Mesothelial cell of epicardium (in vitro differentiated cells): ENCODE results near the gene SNCAIP. TPM values are rescaled to one million over a fixed set of nuclear protein-coding genes. Genes with fewer than 3 reads are reported as not detected.
A peak's percentile ranks its signal among the peaks of the same experiment; 100 is the strongest.

ENCODE experiments used
- DNase-seq, 2 experiments: peaks; one replicate each; pipeline ENCODE4 v3.0.0; 2021; ENCODE audit warnings: low spot score in 2 of 2; ENCODE audit not compliant: unreplicated experiment in 2 of 2
- H3K27ac Mint-ChIP-seq: 2 replicates; pipeline ENCODE4 v1.8.0; 2021; ENCODE audit warnings: mixed read lengths
- H3K27me3 Mint-ChIP-seq: 2 replicates; pipeline ENCODE4 v1.8.0; 2021; ENCODE audit warnings: low read depth, mixed read lengths
- H3K36me3 Mint-ChIP-seq: 2 replicates; pipeline ENCODE4 v1.8.0; 2021; ENCODE audit warnings: mixed read lengths
- H3K4me1 Mint-ChIP-seq: 2 replicates; pipeline ENCODE4 v1.8.0; 2021; ENCODE audit warnings: mixed read lengths
- H3K4me3 Mint-ChIP-seq: 2 replicates; pipeline ENCODE4 v1.8.0; 2021; ENCODE audit warnings: mild to moderate bottlenecking, moderate library complexity, mixed read lengths
- H3K9me3 Mint-ChIP-seq: 2 replicates; pipeline ENCODE4 v1.8.0; 2021; ENCODE audit warnings: mixed read lengths
- total RNA-seq: library from RNA; stranded (reverse); gene quantifications from 3 replicates; pipeline ENCODE4 v1.2.1, GENCODE V29; 2021
- TF ChIP-seq, protein P1 (sequence below): fragments of 200-600 bp; sonication (generic); IDR thresholded peaks from one replicate; pipeline ENCODE4 v1.5.0; 2021; ENCODE audit warnings: antibody characterized with exemption; ENCODE audit not compliant: unreplicated experiment

The SNCAIP gene
- total RNA-seq, 1 donor from 2014 or later = 102 TPM

DNA sequence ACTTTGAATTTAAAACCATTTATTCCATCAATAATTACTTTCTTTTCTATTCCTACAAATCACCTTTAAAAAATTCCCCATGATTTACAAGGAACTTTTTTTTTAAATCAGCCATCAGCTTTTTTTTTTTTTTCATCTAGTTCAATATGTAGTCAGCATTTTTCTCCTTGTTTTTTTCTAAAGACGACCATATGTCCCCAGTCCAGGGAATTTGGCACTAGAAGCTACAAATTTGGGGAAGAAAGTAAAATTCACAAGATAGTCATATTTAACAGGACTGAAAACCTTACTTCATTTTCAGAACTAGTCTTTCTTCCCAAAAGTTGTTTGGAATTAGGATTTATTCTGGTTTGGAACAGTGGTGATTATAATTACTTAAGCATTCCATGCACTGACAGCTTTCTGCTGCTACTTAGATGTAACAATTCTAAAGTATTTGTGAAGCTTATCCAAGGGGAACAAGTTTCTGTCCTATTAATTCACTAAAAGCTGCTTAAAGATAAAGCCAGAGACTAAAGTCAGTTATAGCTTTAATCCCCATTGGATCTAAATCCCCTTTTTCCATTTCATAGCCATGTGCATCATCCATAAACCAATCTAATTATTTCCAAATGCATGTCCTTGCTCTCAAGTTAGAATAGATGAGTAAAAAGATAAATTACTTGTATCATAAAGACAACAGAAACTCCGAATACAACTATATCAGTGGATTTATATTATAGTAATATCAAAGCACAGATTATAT, 7.4 kb upstream of the SNCAIP start:
- no peak for DNase-seq
- H3K4me3 Mint-ChIP-seq = no peak overlapping the region
- H3K27ac Mint-ChIP-seq = peak overlapping the region; percentile 52

GRCh38 chr5:122306461-122306860, 5.6 kb upstream of the SNCAIP start:
- peaks cover 6% of the 10 kb centered on the region for H3K9me3 Mint-ChIP-seq
- H3K4me1 Mint-ChIP-seq = peaks cover 36% of the 10 kb centered on the region

More for the DNA sequence above, 7.4 kb upstream of the SNCAIP start:
- TF ChIP-seq, protein P1, sequence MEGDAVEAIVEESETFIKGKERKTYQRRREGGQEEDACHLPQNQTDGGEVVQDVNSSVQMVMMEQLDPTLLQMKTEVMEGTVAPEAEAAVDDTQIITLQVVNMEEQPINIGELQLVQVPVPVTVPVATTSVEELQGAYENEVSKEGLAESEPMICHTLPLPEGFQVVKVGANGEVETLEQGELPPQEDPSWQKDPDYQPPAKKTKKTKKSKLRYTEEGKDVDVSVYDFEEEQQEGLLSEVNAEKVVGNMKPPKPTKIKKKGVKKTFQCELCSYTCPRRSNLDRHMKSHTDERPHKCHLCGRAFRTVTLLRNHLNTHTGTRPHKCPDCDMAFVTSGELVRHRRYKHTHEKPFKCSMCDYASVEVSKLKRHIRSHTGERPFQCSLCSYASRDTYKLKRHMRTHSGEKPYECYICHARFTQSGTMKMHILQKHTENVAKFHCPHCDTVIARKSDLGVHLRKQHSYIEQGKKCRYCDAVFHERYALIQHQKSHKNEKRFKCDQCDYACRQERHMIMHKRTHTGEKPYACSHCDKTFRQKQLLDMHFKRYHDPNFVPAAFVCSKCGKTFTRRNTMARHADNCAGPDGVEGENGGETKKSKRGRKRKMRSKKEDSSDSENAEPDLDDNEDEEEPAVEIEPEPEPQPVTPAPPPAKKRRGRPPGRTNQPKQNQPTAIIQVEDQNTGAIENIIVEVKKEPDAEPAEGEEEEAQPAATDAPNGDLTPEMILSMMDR = no peak
- no peaks in the 10 kb centered on the region for H3K36me3 Mint-ChIP-seq
- peaks cover 37% of the 10 kb centered on the region for H3K4me1 Mint-ChIP-seq
- H3K27me3 Mint-ChIP-seq = no peaks in the 10 kb centered on the region
- peaks cover 6% of the 10 kb centered on the region for H3K9me3 Mint-ChIP-seq

DNA sequence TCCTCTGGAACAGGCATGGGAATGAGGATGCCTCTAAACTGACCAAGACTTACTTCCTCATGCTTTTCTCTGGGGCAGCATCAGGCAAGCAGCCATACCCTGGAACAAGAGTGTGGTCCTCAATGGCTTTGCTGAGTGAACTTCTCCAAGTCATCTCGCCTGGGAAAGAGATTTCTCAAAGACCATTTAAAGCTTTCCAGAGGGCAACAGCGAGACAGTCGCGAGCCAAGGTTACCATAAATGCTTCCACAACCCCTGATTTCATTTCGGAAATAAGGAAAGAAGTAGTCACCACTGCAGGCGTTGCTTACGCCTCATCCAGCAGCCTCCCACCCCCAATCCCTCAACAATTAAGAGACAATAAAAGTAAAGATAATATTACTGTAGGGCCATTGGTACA, 1.1 kb upstream of the SNCAIP start:
- Mint-ChIP-seq H3K4me3 (peak overlapping the region; percentile 84), H3K4me1 (peaks cover 48% of the 10 kb centered on the region), H3K27ac (peak overlapping the region; percentile 92), H3K27me3 (no peaks in the 10 kb centered on the region), H3K36me3 (peaks cover 7% of the 10 kb centered on the region), H3K9me3 (peaks cover 6% of the 10 kb centered on the region)
- no peak for DNase-seq
- TF ChIP-seq, protein P1 = no peak

More at GRCh38 chr5:122306461-122306860, 5.6 kb upstream of the SNCAIP start:
- Mint-ChIP-seq H3K36me3 (no peaks in the 10 kb centered on the region), H3K4me3 (no peak overlapping the region), H3K27ac (peak overlapping the region; percentile 9), H3K27me3 (no peaks in the 10 kb centered on the region)
- TF ChIP-seq, protein P1 = no peak
- DNase-seq = no peak

DNA sequence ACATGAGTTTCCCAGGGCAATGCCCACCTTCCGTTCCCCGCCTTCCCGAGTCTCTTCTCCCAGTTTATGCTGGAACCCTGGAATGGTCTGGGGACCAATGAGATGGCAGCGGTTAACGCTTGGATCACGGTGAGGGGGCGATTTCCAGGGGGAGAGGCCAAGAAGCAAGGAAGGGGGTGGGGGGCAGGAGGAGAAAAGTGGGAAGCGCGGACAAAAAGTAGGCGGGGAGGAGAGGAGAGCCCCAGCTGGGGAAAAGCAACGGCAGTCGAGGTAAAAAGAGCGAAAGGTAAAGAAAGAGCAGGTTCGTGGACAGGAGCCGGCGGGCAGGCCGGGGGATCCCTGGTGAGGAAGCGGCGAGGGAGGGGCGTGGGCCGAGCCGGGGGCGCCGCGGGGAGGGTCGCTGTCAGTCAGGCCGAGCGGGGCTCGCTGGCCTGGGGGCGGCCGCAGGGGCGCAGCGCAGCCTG, 508 bp upstream of the SNCAIP start:
- peak overlapping the region; percentile 84 for H3K4me3 Mint-ChIP-seq
- DNase-seq = peak; percentile 26 to 61
- H3K36me3 Mint-ChIP-seq = peaks cover 7% of the 10 kb centered on the region
- peak overlapping the region; percentile 92 for H3K27ac Mint-ChIP-seq
- TF ChIP-seq, protein P1 = no peak
- peaks cover 49% of the 10 kb centered on the region for H3K4me1 Mint-ChIP-seq
- H3K27me3 Mint-ChIP-seq = no peaks in the 10 kb centered on the region
- H3K9me3 Mint-ChIP-seq = peaks cover under 1% of the 10 kb centered on the region

DNA sequence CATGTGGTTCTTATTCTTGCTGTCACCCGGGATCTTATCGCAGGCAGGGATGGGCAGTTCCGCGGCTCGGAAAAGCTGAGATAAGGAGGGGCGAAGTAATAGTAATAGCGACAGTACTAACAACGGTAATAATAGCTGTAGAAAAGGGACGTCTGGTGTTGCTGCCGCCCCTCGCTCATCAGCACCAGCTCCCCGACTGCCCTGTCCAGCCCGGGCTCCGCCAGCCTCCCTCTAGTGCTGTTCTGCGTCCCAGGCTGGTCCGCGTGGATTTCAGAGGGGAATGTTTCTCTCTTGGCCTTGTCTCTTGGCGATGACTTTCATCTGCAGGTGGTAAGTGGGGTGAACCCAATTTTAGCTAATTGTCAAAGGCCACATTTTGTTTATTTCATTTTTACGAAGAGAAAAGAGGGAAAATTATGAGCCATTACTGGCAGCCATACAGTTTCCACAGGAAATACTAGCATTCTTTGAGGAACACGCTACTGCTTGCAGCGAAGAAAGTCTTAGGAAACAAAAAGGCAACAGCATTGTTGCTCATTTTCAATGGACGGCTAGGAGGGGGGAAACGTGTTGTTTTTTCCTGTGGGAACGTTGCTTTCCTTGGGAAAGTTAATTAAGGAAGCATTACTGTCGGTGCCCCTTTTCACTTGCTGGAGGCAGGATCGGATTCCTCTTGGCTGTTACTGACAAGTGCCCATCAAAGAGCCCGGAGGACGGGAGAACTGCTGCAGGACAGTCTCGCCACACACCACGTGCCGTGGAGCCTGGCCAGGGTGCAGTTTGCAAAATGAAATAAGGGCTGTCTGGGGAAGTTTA, 762 bp downstream of the SNCAIP start:
- peak; percentile 33 to 57 for DNase-seq
- Mint-ChIP-seq H3K27me3 (no peaks in the 10 kb centered on the region), H3K4me3 (peak overlapping the region; percentile 96), H3K4me1 (peaks cover 59% of the 10 kb centered on the region), H3K27ac (peak overlapping the region; percentile 97), H3K9me3 (no peaks in the 10 kb centered on the region), H3K36me3 (peaks cover 7% of the 10 kb centered on the region)
- TF ChIP-seq, protein P1 = no peak
